Parathyroid adenoma (tissue), 2 donors: ENCODE results near the gene RGS3.

Experiments used
- H2AFZ ChIP-seq: fragments of 300-600 bp; sonication (generic); one replicate; pipeline ENCODE4 v1.7.0; 2017; ENCODE audit warnings: antibody characterized with exemption, mild to moderate bottlenecking
- H3K27ac ChIP-seq: fragments of 300-600 bp; sonication (generic); one replicate; pipeline ENCODE4 v1.7.0; 2017
- H3K27me3 ChIP-seq: fragments of 300-600 bp; sonication (generic); one replicate; pipeline ENCODE4 v1.7.0; 2017; ENCODE audit warnings: low read length; ENCODE audit not compliant: control insufficient read depth, insufficient read depth
- H3K36me3 ChIP-seq: fragments of 300-600 bp; sonication (generic); one replicate; pipeline ENCODE4 v1.7.0; 2017; ENCODE audit warnings: low read length; ENCODE audit not compliant: control insufficient read depth, insufficient read depth
- H3K4me1 ChIP-seq: fragments of 300-600 bp; sonication (generic); one replicate; pipeline ENCODE4 v1.7.0; 2017; ENCODE audit warnings: control low read depth
- H3K4me2 ChIP-seq: fragments of 300-600 bp; sonication (generic); one replicate; pipeline ENCODE4 v1.7.0; 2017; ENCODE audit warnings: low read length
- H3K4me3 ChIP-seq: fragments of 300-600 bp; sonication (generic); one replicate; pipeline ENCODE4 v1.7.0; 2017; ENCODE audit warnings: low read depth, low read length
- H3K79me2 ChIP-seq: fragments of 300-600 bp; sonication (generic); one replicate; pipeline ENCODE4 v1.7.0; 2017; ENCODE audit warnings: control low read depth
- H3K9ac ChIP-seq: fragments of 300-600 bp; sonication (generic); one replicate; pipeline ENCODE4 v1.7.0; 2017; ENCODE audit warnings: mild to moderate bottlenecking
- H3K9me3 ChIP-seq: fragments of 300-600 bp; sonication (generic); one replicate; pipeline ENCODE4 v1.7.0; 2017; ENCODE audit warnings: low read length; ENCODE audit not compliant: control insufficient read depth
- TF ChIP-seq, protein P1 (sequence below): fragments of 300-600 bp; sonication (generic); IDR thresholded peaks from one replicate; pipeline ENCODE4 v1.7.0; 2017; ENCODE audit warnings: antibody characterized with exemption, mild to moderate bottlenecking
- donor health status: primary hyperparathyroidism.

RGS3 gene

DNA sequence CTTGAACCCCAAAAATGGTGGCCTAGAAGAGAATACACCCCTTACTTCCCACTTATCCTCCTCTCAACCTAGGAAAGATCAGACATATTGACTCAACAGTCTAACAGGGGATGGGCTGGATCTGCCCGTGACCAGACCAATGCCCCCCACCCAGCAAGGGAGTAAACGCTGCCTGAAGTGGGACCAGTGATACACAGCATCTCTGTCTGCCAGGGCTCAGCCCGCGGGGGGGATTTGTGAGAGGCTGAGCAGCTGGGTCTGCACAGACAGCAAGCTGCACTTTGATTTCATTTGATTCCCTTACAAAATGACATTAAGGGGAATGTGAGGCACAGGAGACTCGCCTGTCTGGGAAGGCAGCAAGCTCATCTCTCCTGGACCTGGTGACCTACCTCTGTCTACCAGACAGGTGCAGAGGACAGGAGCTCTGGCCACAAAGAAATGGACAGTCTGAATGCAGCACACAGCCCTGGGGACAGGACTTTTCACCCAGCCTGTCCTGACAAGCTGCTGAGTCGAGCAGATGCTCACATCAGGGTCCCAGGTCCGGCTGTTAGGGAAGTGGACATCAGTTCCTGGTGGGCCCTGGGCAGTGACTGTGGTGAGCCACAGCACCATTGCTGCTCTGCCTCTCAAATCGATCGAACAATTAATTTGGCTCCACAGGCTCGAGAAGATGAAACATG lies 79.9 kb downstream of the RGS3 start:
- no peak overlapping the region for H3K27ac ChIP-seq

DNA sequence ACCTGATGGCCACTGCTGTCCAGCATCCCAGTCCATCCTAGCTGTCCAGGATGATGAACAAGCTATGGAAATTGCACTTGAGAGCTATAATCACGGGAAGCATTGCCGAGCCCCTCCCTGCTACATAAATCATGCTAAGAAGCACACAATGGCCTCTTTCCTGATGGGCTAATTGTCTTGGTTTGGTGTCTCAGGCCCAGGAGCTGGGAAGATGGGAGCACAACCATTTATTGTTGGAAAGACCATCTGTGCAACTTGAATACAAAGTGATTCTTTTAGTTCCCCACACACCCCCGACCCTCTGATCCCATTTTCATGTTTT lies 80.4 kb downstream of the RGS3 start:
- no peak overlapping the region for H3K4me2 ChIP-seq
- no peaks in the 10 kb centered on the region for H3K27me3 ChIP-seq
- no peak overlapping the region for H3K4me3 ChIP-seq
- H3K9ac ChIP-seq: no peak overlapping the region
- H3K4me1 ChIP-seq: peaks cover 3% of the 10 kb centered on the region
- TF ChIP-seq, protein P1, sequence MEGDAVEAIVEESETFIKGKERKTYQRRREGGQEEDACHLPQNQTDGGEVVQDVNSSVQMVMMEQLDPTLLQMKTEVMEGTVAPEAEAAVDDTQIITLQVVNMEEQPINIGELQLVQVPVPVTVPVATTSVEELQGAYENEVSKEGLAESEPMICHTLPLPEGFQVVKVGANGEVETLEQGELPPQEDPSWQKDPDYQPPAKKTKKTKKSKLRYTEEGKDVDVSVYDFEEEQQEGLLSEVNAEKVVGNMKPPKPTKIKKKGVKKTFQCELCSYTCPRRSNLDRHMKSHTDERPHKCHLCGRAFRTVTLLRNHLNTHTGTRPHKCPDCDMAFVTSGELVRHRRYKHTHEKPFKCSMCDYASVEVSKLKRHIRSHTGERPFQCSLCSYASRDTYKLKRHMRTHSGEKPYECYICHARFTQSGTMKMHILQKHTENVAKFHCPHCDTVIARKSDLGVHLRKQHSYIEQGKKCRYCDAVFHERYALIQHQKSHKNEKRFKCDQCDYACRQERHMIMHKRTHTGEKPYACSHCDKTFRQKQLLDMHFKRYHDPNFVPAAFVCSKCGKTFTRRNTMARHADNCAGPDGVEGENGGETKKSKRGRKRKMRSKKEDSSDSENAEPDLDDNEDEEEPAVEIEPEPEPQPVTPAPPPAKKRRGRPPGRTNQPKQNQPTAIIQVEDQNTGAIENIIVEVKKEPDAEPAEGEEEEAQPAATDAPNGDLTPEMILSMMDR: no peak
- no peak overlapping the region for H2AFZ ChIP-seq
- H3K79me2 ChIP-seq: no peaks in the 10 kb centered on the region
- H3K9me3 ChIP-seq: no peaks in the 10 kb centered on the region
- no peaks in the 10 kb centered on the region for H3K36me3 ChIP-seq
- H3K27ac ChIP-seq: no peak overlapping the region

More for the DNA sequence above, 79.9 kb downstream of the RGS3 start:
- H3K4me3 ChIP-seq: no peak overlapping the region
- no peaks in the 10 kb centered on the region for H3K36me3 ChIP-seq
- no peak overlapping the region for H2AFZ ChIP-seq
- TF ChIP-seq, protein P1: no peak
- peaks cover 3% of the 10 kb centered on the region for H3K4me1 ChIP-seq
- H3K9me3 ChIP-seq: no peaks in the 10 kb centered on the region
- H3K27me3 ChIP-seq: no peaks in the 10 kb centered on the region
- H3K79me2 ChIP-seq: no peaks in the 10 kb centered on the region
- no peak overlapping the region for H3K4me2 ChIP-seq
- H3K9ac ChIP-seq: no peak overlapping the region

DNA sequence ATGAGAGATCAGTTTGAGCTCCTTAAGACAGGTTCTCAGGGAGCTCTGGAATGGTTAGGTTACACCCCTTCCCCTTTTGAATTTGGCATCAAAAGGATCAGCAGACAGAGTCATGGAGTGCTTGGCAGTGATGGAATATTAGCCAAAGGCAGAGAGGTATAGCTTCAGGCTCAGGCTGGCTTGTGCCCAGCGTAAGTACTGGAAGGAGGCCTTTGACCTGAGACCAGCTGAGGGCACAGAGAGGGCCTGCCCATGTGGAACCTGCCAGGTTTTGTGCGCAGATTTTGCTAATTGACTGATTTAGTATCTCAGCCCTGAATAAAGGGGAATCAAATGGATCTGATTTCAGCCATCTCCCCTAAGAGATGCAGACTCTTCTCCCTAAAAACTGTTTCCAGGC lies 81.5 kb downstream of the RGS3 start:
- Histone ChIP-seq H3K9ac (no peak overlapping the region), H3K79me2 (no peaks in the 10 kb centered on the region), H3K4me3 (no peak overlapping the region), H3K4me1 (peaks cover 3% of the 10 kb centered on the region), H3K9me3 (no peaks in the 10 kb centered on the region), H2AFZ (no peak overlapping the region), H3K36me3 (no peaks in the 10 kb centered on the region), H3K27ac (no peak overlapping the region), H3K4me2 (no peak overlapping the region), H3K27me3 (no peaks in the 10 kb centered on the region)
- TF ChIP-seq, protein P1: no peak

DNA sequence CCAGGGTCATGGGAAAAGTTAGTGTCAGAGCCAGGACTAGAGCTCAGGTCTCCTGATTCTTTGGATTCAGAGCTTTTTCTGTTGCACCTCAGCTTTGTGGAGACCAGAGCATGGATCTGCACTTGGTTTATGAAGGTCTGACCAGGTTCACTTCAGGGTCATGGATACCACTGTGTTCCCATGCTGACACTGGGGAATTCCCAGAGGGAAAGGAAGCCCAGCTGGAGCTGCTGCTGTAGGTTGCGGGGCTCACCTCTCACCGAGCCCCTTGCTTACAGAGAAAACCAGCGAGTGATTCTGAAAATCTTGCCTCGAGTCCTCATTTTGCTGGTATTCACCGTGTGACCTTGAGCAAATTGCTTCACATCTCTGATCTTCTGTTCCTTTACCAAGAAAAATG lies 83.0 kb downstream of the RGS3 start:
- H3K9me3 ChIP-seq: no peaks in the 10 kb centered on the region
- H3K9ac ChIP-seq: no peak overlapping the region
- peaks cover 3% of the 10 kb centered on the region for H3K4me1 ChIP-seq
- H3K79me2 ChIP-seq: no peaks in the 10 kb centered on the region
- no peak overlapping the region for H3K4me3 ChIP-seq
- H3K36me3 ChIP-seq: no peaks in the 10 kb centered on the region
- H3K27me3 ChIP-seq: no peaks in the 10 kb centered on the region
- TF ChIP-seq, protein P1: no peak
- H3K4me2 ChIP-seq: no peak overlapping the region
- no peak overlapping the region for H3K27ac ChIP-seq
- no peak overlapping the region for H2AFZ ChIP-seq

DNA sequence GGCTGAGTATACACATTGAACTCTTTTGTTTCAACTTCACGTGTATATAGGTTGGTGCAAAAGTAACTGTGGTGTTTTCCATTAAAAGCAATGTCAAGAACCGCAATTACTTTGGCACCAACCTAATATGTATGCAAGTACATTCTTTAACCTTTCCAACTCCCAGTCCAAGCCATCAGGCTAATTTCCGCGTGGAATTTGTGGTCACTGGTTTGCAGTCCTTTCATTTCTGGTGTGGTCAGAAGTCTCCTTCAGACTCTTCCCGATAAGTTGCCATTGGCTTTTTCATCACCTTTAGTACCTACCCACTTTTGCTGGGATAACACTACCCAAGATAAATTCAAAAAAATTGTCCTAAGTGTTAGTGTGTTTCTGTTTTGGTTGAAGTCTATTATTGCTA lies 84.0 kb downstream of the RGS3 start:
- Histone ChIP-seq H3K4me3 (no peak overlapping the region), H3K9me3 (no peaks in the 10 kb centered on the region), H3K36me3 (no peaks in the 10 kb centered on the region), H3K27ac (no peak overlapping the region), H3K27me3 (no peaks in the 10 kb centered on the region), H3K4me2 (no peak overlapping the region), H3K79me2 (no peaks in the 10 kb centered on the region), H2AFZ (no peak overlapping the region), H3K9ac (no peak overlapping the region), H3K4me1 (peaks cover 3% of the 10 kb centered on the region)
- TF ChIP-seq, protein P1: no peak
